D721Med (cell line): Measurements from ENCODE around the gene ZNF653.
A peak's percentile ranks its signal among the peaks of the same experiment; 100 is the strongest.

Experiments
- DNase-seq: peaks from one replicate; pipeline ENCODE4 v3.0.0; 2011; ENCODE audit warnings: low spot score; ENCODE audit not compliant: insufficient read length
- FAIRE-seq: peaks from 2 replicates; lab custom pipeline; 2011; peaks lifted over from hg19 to GRCh38; lab: Jason Lieb, UNC
- CTCF ChIP-seq: IDR thresholded peaks from 2 replicates; pipeline ENCODE4 v1.5.1; 2012; ENCODE audit warnings: mild to moderate bottlenecking, control low read depth; ENCODE audit not compliant: insufficient read depth; ENCODE audit errors: missing control alignments

ZNF653 gene

GRCh38 chr19:11505504-11506100 is at the start of gene ZNF653:
Gene ZNF653, minus strand, starts transcription at chr19:11505839. Its CDS starts 53 bp downstream, at chr19:11505786.
- DNase-seq (peak; percentile 98), FAIRE-seq (no peak)
- TF ChIP-seq CTCF = no peak

- TF ChIP-seq CTCF = no peak
- FAIRE-seq = no peak
- no peak for DNase-seq
Measured at GRCh38 chr19:11555246-11555645, 49.6 kb upstream of the ZNF653 start.

GRCh38 chr19:11554160-11554559 is 48.5 kb upstream of the ZNF653 start:
- no peak for DNase-seq
- TF ChIP-seq CTCF = no peak
- no peak for FAIRE-seq

GRCh38 chr19:11552666-11553372 is 47.2 kb upstream of the ZNF653 start:
- TF ChIP-seq CTCF = no peak
- DNase-seq = no peak
- FAIRE-seq = no peak

- TF ChIP-seq CTCF = peak; percentile 21
- FAIRE-seq (no peak), DNase-seq (no peak)
Measured at GRCh38 chr19:11551603-11552235, 46.1 kb upstream of the ZNF653 start.

GRCh38 chr19:11550265-11550664 is 44.6 kb upstream of the ZNF653 start:
- TF ChIP-seq CTCF = no peak
- no peak for FAIRE-seq
- no peak for DNase-seq
